ENCODE results near the gene CEMIP.

Gene CEMIP

GRCh38 chr15:80921736-80922410 lies 142.7 kb downstream of the CEMIP start:
- TF ChIP-seq CTCF (IDR thresholded peaks at IDR 0.05; ENCODE audit: low read depth, low read length, missing control alignments), result no peak
- no peak overlapping the region for H3K4me3 ChIP-seq (replicated peaks; ENCODE audit: low read depth, low read length)
- no peak for DNase-seq (ENCODE audit: extremely low read depth, low read depth)

- TF ChIP-seq CTCF (IDR thresholded peaks at IDR 0.05; ENCODE audit: low read depth, low read length, missing control alignments), result no peak
- no peak overlapping the region for H3K4me3 ChIP-seq (replicated peaks; ENCODE audit: low read depth, low read length)
- DNase-seq (ENCODE audit: extremely low read depth, low read depth), result no peak
These were observed 144.5 kb downstream of the CEMIP start for GRCh38 chr15:80923668-80924067.

- DNase-seq (ENCODE audit: extremely low read depth, low read depth), result no peak
- TF ChIP-seq CTCF (IDR thresholded peaks at IDR 0.05; ENCODE audit: low read depth, low read length, missing control alignments), result no peak
- H3K4me3 ChIP-seq (replicated peaks; ENCODE audit: low read depth, low read length), result no peak overlapping the region
These were observed 145.1 kb downstream of the CEMIP start for GRCh38 chr15:80924278-80924677.

GRCh38 chr15:80925597-80926059 lies 146.5 kb downstream of the CEMIP start:
- TF ChIP-seq CTCF (IDR thresholded peaks at IDR 0.05; ENCODE audit: low read depth, low read length, missing control alignments), result no peak
- no peak for DNase-seq (ENCODE audit: extremely low read depth, low read depth)

GRCh38 chr15:80926126-80926525 lies 147.0 kb downstream of the CEMIP start:
- no peak for TF ChIP-seq CTCF (IDR thresholded peaks at IDR 0.05; ENCODE audit: low read depth, low read length, missing control alignments)
- no peak for DNase-seq (ENCODE audit: extremely low read depth, low read depth)

More at GRCh38 chr15:80925597-80926059, 146.5 kb downstream of the CEMIP start:
- H3K4me3 ChIP-seq (replicated peaks; ENCODE audit: low read depth, low read length), result no peak overlapping the region

GRCh38 chr15:80929225-80929624 lies 150.1 kb downstream of the CEMIP start:
- TF ChIP-seq CTCF (IDR thresholded peaks at IDR 0.05; ENCODE audit: low read depth, low read length, missing control alignments), result no peak
- peak; percentile 19 for DNase-seq (ENCODE audit: extremely low read depth, low read depth)
- no peak overlapping the region for H3K4me3 ChIP-seq (replicated peaks; ENCODE audit: low read depth, low read length)

More at GRCh38 chr15:80926126-80926525, 147.0 kb downstream of the CEMIP start:
- no peak overlapping the region for H3K4me3 ChIP-seq (replicated peaks; ENCODE audit: low read depth, low read length)

GRCh38 chr15:80929689-80930088 lies 150.5 kb downstream of the CEMIP start:
- no peak for DNase-seq (ENCODE audit: extremely low read depth, low read depth)
- TF ChIP-seq CTCF (IDR thresholded peaks at IDR 0.05; ENCODE audit: low read depth, low read length, missing control alignments), result no peak
- no peak overlapping the region for H3K4me3 ChIP-seq (replicated peaks; ENCODE audit: low read depth, low read length)
